Liver (tissue), 9 donors: ENCODE results near the gene OMP. TPM values are rescaled to one million over a fixed set of nuclear protein-coding genes. Genes with fewer than 3 reads are reported as not detected.
"Not testable (repeated sequence)": the region's sequence is repeated elsewhere in the genome, so short reads cannot be mapped to it uniquely, and the experiment has no call there.

Experiments
- DNase-seq: peaks from one replicate; pipeline ENCODE4 v3.0.0-alpha.2; 2017; ENCODE audit warnings: low spot score
- H3K27ac ChIP-seq, 2 donors: one replicate each; pipeline ENCODE4 v1.7.0; 2013; ENCODE audit warnings: inconsistent platforms in 2 of 2, low read length in 2 of 2, control low read depth in 1 of 2, low read depth in 1 of 2, mild to moderate bottlenecking in 1 of 2
- H3K27me3 ChIP-seq, 4 donors: one replicate each; pipeline versions ENCODE4 v1.6.1 to v1.7.0; 2013; ENCODE audit warnings: low read length in 3 of 4, inconsistent platforms in 1 of 4, mild to moderate bottlenecking in 1 of 4, moderate library complexity in 1 of 4; ENCODE audit not compliant: control insufficient read depth in 4 of 4, insufficient read depth in 4 of 4
- H3K36me3 ChIP-seq, 4 donors: one replicate each; pipeline versions ENCODE4 v1.6.1 to v1.7.0; 2013; ENCODE audit warnings: low read length in 3 of 4, mild to moderate bottlenecking in 3 of 4, low read depth in 1 of 4, moderate library complexity in 1 of 4; ENCODE audit not compliant: control insufficient read depth in 4 of 4, insufficient read depth in 3 of 4
- H3K4me1 ChIP-seq, 4 donors: one replicate each; pipeline versions ENCODE4 v1.6.1 to v1.7.0; 2013; ENCODE audit warnings: low read length in 3 of 4, mild to moderate bottlenecking in 3 of 4, moderate library complexity in 1 of 4; ENCODE audit not compliant: control insufficient read depth in 4 of 4, insufficient read depth in 4 of 4
- H3K4me3 ChIP-seq, 3 donors: one replicate each; pipeline versions ENCODE4 v1.6.1 to v1.7.0; 2013; ENCODE audit warnings: low read length in 3 of 3, control low read depth in 1 of 3, low read depth in 1 of 3, mild to moderate bottlenecking in 1 of 3
- H3K9ac ChIP-seq, 2 donors: one replicate each; pipeline ENCODE4 v1.7.0; 2013; ENCODE audit warnings: low read length in 2 of 2, mild to moderate bottlenecking in 2 of 2, moderate library complexity in 2 of 2, control low read depth in 1 of 2, low read depth in 1 of 2
- H3K9me3 ChIP-seq, 4 donors: one replicate each; pipeline versions ENCODE4 v1.6.1 to v1.7.0; 2013; ENCODE audit warnings: low read length in 3 of 4; ENCODE audit not compliant: control insufficient read depth in 4 of 4
- EGR1 ChIP-seq, 2 donors: IDR thresholded peaks; 2 replicates each; pipeline ENCODE4 v1.6.1; 2016 to 2018; ENCODE audit warnings: antibody characterized with exemption in 2 of 2, low read depth in 2 of 2
- FOXA1 ChIP-seq: IDR thresholded peaks from 2 replicates; pipeline ENCODE4 v1.6.1; 2016; ENCODE audit warnings: antibody characterized with exemption
- FOXA2 ChIP-seq: IDR thresholded peaks from 2 replicates; pipeline ENCODE4 v1.6.1; 2016; ENCODE audit warnings: antibody characterized with exemption
- GABPA ChIP-seq, 2 donors: IDR thresholded peaks in 1 of 2; conservative IDR thresholded peaks in 1 of 2; 2 replicates each; pipeline ENCODE4 v1.6.1; 2016; ENCODE audit warnings: antibody characterized with exemption in 2 of 2, mild to moderate bottlenecking in 1 of 2, moderate library complexity in 1 of 2
- HNF4A ChIP-seq, 2 donors: conservative IDR thresholded peaks; 2 replicates each; pipeline ENCODE4 v1.6.1; 2016; ENCODE audit warnings: antibody characterized with exemption in 2 of 2, mild to moderate bottlenecking in 2 of 2
- JUND ChIP-seq, 2 donors: IDR thresholded peaks; 2 replicates each; pipeline ENCODE4 v1.6.1; 2016; ENCODE audit warnings: antibody characterized with exemption in 2 of 2
- NR2F2 ChIP-seq: IDR thresholded peaks from 2 replicates; pipeline ENCODE4 v1.6.1; 2016; ENCODE audit warnings: antibody characterized with exemption
- RAD21 ChIP-seq, 2 donors: IDR thresholded peaks; 2 replicates each; pipeline ENCODE4 v1.6.1; 2016; ENCODE audit warnings: antibody characterized with exemption in 2 of 2, mild to moderate bottlenecking in 2 of 2
- RXRA ChIP-seq, 2 donors: IDR thresholded peaks; 2 replicates each; pipeline ENCODE4 v1.6.1; 2017 to 2018; ENCODE audit warnings: antibody characterized with exemption in 2 of 2, mild to moderate bottlenecking in 1 of 2
- SP1 ChIP-seq: IDR thresholded peaks from 2 replicates; pipeline ENCODE4 v1.6.1; 2018; ENCODE audit warnings: antibody characterized with exemption, mild to moderate bottlenecking
- YY1 ChIP-seq: IDR thresholded peaks from 2 replicates; pipeline ENCODE4 v1.6.1; 2016; ENCODE audit warnings: antibody characterized with exemption, mild to moderate bottlenecking
- WGBS: extraction: QIAGEN DNeasy Blood & Tissue Kit; methylation state at CpG from one replicate; pipeline ENCODE4 v1.1.7; 2013; 5-methylcytosine and 5-hydroxymethylcytosine counted together
- polyA plus RNA-seq, 2 donors: library from polyadenylated mRNA; stranded (reverse) in 1 of 2; unstranded in 1 of 2; fragments of 200-250 nt in 1 of 2; fragments of >200 nt in 1 of 2; fragmentation: Nextera tagmentation in 1 of 2; extraction: Ambion mirVana in 1 of 2; gene quantifications; one replicate each; pipeline versions ENCODE4 v1.2.1 to v1.2.3, GENCODE V29; 2013 to 2015
- total RNA-seq, 2 donors: library from RNA; depleted of rRNA; stranded (reverse); fragments of >200 nt; gene quantifications; one replicate each; pipeline ENCODE4 v1.2.3, GENCODE V29; 2014
- TF ChIP-seq, protein P1 (sequence below): IDR thresholded peaks from 2 replicates; pipeline ENCODE4 v1.6.1; 2016; ENCODE audit warnings: antibody characterized with exemption
- TF ChIP-seq, protein P2 (sequence below): IDR thresholded peaks from 2 replicates; pipeline ENCODE4 v1.6.1; 2016; ENCODE audit warnings: antibody characterized with exemption, mild to moderate bottlenecking
- TF ChIP-seq, protein P3 (sequence below): IDR thresholded peaks from 2 replicates; pipeline ENCODE4 v1.6.1; 2016; ENCODE audit warnings: antibody characterized with exemption
- TF ChIP-seq, protein P4 (sequence below): IDR thresholded peaks from 2 replicates; pipeline ENCODE4 v1.6.1; 2016; ENCODE audit warnings: antibody characterized with exemption
- donor health status: healthy.
- donor health status: healthy.
- donor health status: healthy.
- donor health status: healthy.
- donor health status: healthy.

The OMP gene
- total and polyA plus RNA-seq, 4 donors = 0.24 to 0.75 (median 0.65) TPM; not detected in 1

DNA sequence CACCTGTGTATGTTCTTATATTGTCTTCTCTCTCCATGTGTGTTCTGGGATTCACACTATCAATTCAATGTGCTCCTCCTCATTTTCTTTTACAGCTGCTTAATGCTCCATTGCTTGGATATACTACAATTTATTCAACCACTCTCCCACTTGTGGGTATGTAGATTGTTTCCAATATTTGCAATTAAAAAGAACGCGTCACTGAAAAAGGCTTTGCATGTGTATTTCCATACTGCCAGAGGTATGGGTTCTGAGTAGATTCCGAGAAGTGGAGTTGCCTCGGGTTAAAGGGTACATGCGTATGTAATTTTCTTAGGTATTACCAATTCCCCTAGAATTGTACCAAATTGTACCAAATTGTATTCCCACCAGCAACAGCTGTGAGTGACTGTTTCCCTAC, 42.8 kb upstream of the OMP start:
- Histone ChIP-seq H3K4me1 (peaks cover 10 to 41% (median 26%) of the 10 kb centered on the region in 4 donors), H3K36me3 (no peaks in the 10 kb centered on the region), H3K4me3 (no peak overlapping the region), H3K9me3 (peaks cover 0 to 8% (median under 1%) of the 10 kb centered on the region in 4 donors), H3K27ac (no peak overlapping the region), H3K9ac (no peak overlapping the region), H3K27me3 (no peaks in the 10 kb centered on the region)
- 95% methylated on average over 5 of the region's 5 CpGs for WGBS
- TF ChIP-seq, protein P1, sequence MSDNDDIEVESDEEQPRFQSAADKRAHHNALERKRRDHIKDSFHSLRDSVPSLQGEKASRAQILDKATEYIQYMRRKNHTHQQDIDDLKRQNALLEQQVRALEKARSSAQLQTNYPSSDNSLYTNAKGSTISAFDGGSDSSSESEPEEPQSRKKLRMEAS = no peak
- TF ChIP-seq FOXA1 (no peak), NR2F2 (no peak), GABPA (IDR thresholded peaks at IDR 0.05 in 1 of 2, conservative IDR thresholded peaks at IDR 0.05 in 1 of 2) (no peak)
- DNase-seq = no peak

DNA sequence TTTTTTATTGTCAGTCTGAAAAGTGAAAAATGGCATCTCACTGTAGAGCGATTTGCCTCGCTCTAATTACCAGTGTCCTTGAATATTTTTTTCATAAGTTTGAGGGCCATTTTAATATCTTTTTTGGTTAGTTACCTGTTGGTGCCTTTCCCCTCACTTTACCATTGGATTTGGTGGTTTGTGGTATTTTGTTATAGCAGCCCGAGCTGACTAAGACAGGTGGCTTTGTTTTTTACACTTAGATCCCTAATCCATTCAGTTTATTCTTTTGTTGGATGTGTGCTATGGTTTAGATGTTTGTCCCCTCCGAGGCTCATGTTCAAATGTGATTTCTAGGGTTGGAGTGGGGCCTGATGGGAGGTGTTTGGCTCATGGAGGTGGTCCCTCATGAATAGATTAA, 42.4 kb upstream of the OMP start:
- no peaks in the 10 kb centered on the region for H3K36me3 ChIP-seq
- no peak overlapping the region for H3K9ac ChIP-seq
- H3K27me3 ChIP-seq = no peaks in the 10 kb centered on the region
- WGBS = 76% methylated on average over 4 of the region's 4 CpGs
- no peak for DNase-seq
- no peak overlapping the region for H3K4me3 ChIP-seq
- H3K4me1 ChIP-seq = peaks cover 8 to 41% (median 27%) of the 10 kb centered on the region in 4 donors
- peak overlapping the region; percentile 66 to 77 for H3K27ac ChIP-seq
- TF ChIP-seq RAD21 (IDR thresholded peaks at IDR 0.05) = no peak
- TF ChIP-seq NR2F2 = no peak
- TF ChIP-seq YY1 = no peak
- TF ChIP-seq, protein P2, sequence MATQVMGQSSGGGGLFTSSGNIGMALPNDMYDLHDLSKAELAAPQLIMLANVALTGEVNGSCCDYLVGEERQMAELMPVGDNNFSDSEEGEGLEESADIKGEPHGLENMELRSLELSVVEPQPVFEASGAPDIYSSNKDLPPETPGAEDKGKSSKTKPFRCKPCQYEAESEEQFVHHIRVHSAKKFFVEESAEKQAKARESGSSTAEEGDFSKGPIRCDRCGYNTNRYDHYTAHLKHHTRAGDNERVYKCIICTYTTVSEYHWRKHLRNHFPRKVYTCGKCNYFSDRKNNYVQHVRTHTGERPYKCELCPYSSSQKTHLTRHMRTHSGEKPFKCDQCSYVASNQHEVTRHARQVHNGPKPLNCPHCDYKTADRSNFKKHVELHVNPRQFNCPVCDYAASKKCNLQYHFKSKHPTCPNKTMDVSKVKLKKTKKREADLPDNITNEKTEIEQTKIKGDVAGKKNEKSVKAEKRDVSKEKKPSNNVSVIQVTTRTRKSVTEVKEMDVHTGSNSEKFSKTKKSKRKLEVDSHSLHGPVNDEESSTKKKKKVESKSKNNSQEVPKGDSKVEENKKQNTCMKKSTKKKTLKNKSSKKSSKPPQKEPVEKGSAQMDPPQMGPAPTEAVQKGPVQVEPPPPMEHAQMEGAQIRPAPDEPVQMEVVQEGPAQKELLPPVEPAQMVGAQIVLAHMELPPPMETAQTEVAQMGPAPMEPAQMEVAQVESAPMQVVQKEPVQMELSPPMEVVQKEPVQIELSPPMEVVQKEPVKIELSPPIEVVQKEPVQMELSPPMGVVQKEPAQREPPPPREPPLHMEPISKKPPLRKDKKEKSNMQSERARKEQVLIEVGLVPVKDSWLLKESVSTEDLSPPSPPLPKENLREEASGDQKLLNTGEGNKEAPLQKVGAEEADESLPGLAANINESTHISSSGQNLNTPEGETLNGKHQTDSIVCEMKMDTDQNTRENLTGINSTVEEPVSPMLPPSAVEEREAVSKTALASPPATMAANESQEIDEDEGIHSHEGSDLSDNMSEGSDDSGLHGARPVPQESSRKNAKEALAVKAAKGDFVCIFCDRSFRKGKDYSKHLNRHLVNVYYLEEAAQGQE = no peak
- TF ChIP-seq RXRA (IDR thresholded peaks at IDR 0.05) = no peak
- peaks cover 0 to 8% (median under 1%) of the 10 kb centered on the region in 4 donors for H3K9me3 ChIP-seq

DNA sequence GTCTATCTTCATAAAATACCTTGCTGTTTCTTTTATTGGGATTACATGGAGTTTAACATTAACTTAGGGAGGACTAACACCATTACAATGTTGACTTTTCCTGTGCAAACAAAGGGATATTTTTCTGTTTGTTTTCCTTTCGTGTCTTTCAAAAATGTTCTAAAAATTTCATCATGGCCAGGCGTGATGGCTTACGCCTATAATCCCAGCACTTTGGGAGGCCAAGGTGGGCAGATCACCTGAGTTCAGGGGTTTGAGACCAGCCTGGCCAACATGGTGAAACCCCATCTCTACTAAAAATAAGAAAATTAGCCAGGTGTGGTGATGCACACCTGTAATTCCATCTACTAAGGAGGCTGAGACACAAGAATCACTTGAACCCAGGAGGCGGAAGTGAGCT, 41.4 kb upstream of the OMP start:
- WGBS = 45% methylated on average over 4 of the region's 4 CpGs
- H3K27me3 ChIP-seq, H3K36me3 ChIP-seq, H3K4me3 ChIP-seq, H3K9me3 ChIP-seq, H3K9ac ChIP-seq, DNase-seq: not testable (repeated sequence)
- peak; percentile 64 to 74 for TF ChIP-seq HNF4A (conservative IDR thresholded peaks at IDR 0.05)
- TF ChIP-seq FOXA2 = peak; percentile 99
- TF ChIP-seq, protein P2 = peak; percentile 46
- peak; percentile 41 to 76 for TF ChIP-seq JUND (IDR thresholded peaks at IDR 0.05)
- TF ChIP-seq, protein P3, sequence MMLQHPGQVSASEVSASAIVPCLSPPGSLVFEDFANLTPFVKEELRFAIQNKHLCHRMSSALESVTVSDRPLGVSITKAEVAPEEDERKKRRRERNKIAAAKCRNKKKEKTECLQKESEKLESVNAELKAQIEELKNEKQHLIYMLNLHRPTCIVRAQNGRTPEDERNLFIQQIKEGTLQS = peak; percentile 68
- TF ChIP-seq YY1 = peak; percentile 83
- TF ChIP-seq FOXA1 = peak; percentile 96
- TF ChIP-seq SP1 = peak; percentile 82
- TF ChIP-seq, protein P4, sequence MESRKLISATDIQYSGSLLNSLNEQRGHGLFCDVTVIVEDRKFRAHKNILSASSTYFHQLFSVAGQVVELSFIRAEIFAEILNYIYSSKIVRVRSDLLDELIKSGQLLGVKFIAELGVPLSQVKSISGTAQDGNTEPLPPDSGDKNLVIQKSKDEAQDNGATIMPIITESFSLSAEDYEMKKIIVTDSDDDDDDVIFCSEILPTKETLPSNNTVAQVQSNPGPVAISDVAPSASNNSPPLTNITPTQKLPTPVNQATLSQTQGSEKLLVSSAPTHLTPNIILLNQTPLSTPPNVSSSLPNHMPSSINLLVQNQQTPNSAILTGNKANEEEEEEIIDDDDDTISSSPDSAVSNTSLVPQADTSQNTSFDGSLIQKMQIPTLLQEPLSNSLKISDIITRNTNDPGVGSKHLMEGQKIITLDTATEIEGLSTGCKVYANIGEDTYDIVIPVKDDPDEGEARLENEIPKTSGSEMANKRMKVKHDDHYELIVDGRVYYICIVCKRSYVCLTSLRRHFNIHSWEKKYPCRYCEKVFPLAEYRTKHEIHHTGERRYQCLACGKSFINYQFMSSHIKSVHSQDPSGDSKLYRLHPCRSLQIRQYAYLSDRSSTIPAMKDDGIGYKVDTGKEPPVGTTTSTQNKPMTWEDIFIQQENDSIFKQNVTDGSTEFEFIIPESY = peak; percentile 60
- peak in 1 of 2 donors; percentile 28 for TF ChIP-seq EGR1 (IDR thresholded peaks at IDR 0.05; ENCODE audit: low read depth in 2 of 2)
- TF ChIP-seq RXRA (IDR thresholded peaks at IDR 0.05) = peak; percentile 67 to 85
- Histone ChIP-seq H3K27ac (peak overlapping the region; percentile 66), H3K4me1 (peaks cover 11 to 50% (median 36%) of the 10 kb centered on the region in 4 donors)
